Measurements from ENCODE around the gene TMOD1.
"Not testable (repeated sequence)": the region's sequence is repeated elsewhere in the genome, so short reads cannot be mapped to it uniquely, and the experiment has no call there.

The TMOD1 gene
- 1.3 to 6.6 (median 3.8) reads per million in 4 experiments for total RNA-seq

DNA sequence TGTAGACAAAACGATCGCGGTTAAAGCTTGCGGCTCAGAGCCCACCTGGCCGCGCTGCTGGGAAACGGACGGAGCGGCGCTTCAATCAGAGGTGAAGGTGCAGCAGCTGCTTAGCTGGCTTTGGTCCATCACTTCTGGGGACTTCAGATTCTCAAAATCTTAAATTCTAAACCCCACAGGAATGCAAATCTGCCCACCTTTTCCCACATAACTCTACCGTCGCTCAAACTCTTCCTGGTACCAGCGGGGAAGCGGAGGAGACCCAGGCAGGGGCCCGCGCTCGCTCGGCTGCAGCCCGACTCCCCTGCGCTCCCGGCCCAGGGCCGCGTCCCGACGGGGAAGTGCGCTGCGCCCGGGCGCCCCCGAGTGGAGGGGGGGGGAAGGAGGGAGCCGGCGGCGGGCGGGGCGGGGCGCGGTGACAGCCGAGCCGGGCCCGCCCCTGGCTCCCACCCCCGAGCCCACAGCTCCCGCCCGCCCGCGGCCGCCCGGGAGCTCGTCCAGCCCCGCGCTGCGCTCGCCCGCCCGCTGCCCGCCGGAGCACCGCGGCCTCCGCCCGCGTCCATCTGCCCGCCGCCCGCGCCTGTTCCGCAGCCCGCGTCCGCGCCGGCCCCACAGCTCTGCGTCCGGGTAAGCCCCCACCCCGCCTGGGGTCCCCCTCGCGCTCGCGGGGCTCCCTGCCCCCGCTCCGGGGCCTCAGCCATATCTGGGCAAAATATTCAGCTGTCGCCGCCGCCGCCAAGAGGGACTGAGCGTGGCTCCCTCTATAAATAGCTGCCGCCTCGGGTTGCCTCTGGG lies at the start of gene TMOD1:
Gene TMOD1, plus strand, starts transcription at position 490 of the 795 bp plus-strand sequence. CDS start 22,523 bp downstream, outside the sequence.
- DNase-seq = no peak

DNA sequence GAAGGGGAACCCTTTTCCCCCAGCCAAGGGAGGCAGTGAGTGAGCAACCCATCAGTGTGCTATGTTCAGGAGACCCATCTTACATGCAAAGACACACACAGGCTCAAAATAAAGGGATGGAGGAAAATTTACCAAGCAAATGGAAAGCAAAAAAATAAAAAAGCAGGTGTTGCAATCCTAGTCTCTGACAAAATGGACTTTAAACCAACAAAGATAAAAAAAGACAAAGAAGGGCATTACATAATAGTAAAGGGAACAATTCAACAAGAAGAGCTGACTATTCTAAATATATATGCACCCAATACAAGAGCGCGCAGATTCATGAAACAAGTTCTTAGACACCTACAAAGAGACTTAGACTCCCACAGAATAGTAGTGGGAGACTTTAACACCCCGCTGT lies 47.9 kb upstream of the TMOD1 start:
- DNase-seq = not testable (repeated sequence)

DNA sequence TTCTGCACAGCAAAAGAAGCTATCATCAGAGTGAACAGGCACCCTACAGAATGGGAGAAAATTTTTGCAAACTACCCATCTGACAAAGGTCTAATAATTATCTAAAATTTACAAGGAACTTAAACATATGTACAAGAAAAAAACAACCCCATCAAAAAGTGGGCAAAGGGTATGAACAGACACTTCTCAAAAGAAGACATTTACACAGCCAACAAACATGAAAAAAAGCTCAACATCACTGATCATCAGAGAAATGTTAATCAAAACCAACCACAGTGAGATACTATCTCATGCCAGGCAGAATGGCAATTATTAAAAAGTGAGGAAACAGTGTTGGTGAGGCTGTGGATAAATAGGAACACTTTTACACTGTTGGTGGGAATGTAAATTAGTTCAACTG lies 44.6 kb upstream of the TMOD1 start:
- not testable (repeated sequence) for DNase-seq

DNA sequence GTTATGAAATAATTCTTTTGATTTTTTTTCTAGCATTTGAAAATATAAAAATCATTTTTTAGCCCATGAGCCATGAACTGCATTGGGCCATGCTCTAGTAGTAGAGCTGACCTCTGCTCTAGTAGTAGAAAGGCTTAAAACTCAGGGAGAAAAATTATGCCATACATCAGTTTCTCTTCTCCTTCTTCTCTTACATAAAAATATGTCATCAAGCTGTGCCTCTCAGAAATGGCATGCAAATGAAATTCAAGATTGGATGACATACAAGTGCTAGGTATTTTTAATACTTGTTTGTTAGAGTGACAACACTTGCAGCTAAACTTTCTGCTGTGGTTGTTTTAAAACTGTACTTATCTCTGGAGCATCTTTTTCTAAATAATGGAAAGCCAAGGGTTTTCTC lies 42.1 kb upstream of the TMOD1 start:
- DNase-seq = no peak

DNA sequence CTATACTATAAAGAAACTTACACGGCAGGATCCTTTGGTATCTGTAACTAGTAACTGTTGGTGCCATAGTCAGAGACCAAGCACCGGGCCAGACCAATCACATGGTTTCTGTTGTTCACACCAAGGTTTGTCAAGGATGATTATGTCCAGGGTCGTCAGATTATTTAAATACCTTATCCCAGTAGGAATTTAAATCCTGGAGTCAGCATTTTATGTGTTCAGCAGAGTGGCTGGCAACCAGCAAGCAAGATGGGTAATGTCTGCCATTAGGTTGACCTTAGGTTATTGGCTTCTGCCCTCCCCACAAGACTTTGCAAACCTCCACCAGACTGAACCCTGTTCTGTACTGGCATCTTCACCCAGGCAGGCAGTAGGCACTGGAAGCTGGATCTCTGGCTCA lies 39.3 kb upstream of the TMOD1 start:
- DNase-seq = no peak

DNA sequence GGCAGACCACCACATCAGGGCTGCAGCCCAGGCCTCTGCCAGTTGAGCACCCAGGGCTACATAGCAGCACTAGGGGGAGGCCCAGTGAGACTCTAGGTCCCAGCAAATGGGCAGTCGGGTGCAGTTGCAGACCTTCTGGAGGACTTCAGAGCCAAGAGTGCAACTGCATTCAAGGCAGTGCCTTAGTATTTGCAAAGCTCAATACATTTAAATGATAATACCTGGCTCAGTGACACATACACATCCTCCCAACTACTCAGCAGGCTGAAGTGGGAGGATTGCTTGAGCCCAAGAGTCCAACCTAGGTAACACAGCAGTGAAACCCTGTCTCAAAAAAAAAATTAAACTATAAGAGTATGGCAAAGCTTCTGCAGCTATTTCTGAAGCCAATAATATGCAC lies 38.6 kb upstream of the TMOD1 start:
- DNase-seq = no peak

DNA sequence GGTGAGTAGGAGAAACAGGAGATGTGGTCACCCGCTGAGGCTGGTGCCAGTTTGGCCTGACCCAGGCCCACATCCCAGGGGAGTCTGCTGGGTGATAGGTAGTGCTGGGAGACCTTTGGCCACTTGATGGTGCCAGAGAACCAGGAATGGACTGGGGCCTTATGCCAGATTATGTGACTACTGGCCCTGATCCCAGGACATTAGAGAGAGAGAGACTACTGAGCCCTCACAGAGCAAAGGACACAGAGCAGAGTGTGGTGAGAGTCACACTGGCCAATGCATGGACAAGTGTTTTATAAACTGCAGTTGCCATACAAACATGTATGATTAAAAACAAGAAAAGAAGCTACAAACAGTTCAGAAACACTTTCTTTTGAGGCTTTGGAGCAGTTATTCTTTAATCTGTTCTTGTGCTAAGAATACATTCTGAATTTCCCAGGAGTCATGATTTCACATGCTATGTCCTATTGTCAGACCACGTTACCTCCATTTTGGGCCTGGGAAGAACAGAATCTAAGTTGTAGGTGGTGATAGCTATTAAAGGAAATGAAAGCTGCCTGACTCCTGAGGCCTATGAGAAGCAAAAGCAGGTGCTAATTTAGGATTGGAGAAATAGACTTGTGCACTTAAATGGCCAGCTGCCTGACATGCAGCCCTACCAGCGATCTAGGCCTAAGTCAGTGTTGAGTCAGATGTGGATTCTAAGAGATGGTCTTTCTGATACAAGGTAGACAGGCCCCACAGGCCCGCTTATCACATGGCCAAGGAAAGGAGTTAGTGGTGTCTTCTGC lies 32.6 kb upstream of the TMOD1 start:
- peak; percentile 6 for DNase-seq

DNA sequence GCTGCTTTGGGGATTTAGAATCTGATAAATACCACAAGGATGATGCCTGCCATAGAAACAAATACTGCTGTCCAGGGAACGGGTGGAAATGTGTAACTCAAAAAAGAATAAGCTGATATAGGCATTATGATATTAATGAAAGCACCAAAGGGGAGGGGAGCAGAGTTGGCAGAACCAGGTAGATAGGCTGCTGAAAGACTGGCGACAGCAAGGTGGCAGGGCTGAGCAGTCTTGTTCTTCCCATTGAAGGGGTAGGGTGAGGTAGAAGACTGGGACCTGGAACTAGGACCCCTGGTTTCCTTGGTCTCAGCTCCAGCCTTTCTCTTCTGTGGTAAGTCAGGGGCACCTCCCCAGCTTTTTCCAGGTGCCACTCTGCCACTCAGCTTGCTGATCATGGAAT lies 31.4 kb upstream of the TMOD1 start:
- no peak for DNase-seq

DNA sequence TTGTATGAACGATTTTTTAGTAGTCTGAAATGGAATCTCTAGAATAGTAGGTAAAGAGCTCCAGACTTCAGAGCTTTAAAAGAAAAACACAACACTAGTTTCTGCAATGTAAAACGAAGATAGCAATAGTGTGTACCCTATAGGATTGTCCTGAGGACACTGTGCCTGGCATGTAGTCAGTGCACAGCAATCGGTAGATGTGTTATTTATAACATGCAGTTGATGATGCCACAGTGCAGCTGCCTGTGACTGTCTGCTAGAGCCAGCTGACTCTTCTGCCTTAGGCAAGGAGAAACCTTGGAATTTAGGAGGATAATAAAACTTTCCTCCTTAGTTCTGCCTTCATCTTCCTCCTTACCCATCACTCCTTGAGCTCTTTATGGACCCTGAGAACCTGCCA lies 27.7 kb upstream of the TMOD1 start:
- no peak for DNase-seq

DNA sequence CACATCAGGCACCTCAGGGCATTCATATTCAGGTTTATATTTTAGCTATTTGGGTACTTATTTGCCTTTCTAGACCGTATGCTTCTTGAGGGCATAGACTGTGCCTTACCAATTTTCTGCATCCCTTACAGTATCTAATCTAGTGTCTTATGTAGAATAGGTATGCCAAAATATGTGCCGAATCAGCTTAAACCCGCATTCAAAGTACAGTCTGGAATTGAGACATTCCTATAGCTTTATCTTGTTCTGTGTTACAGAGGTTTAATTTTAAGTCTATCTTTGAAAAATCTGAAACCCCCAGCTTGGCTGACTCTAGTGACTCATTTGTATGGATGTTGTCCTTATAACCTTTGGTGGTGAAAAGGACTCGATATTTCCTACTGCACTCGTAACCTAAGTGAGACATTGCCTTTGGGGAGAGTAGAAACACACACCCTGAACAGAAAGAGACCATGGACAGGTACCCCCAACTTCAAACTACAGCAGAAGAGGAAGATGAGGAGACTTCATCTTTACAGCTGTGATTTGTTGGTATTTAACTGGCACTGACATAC lies 27.0 kb upstream of the TMOD1 start:
- DNase-seq = no peak

DNA sequence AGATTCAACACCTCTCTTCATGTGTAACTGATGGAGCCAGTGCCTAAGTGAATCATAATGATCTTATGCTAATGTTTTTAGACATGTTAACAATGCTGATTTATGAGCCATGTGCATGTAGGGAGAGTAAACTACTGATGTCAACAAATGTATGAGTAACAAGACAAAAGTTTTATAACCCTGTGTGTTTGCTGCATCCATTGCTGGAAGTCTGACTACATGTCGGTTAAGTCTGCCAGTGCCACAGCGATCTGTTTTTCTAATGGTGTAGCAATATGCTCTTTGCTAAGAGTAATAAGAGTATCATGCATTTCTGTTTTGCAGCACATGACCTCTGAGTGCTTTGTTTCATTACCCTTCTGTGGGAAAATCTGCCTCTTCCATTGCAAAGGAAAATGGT lies 26.4 kb upstream of the TMOD1 start:
- DNase-seq = no peak

DNA sequence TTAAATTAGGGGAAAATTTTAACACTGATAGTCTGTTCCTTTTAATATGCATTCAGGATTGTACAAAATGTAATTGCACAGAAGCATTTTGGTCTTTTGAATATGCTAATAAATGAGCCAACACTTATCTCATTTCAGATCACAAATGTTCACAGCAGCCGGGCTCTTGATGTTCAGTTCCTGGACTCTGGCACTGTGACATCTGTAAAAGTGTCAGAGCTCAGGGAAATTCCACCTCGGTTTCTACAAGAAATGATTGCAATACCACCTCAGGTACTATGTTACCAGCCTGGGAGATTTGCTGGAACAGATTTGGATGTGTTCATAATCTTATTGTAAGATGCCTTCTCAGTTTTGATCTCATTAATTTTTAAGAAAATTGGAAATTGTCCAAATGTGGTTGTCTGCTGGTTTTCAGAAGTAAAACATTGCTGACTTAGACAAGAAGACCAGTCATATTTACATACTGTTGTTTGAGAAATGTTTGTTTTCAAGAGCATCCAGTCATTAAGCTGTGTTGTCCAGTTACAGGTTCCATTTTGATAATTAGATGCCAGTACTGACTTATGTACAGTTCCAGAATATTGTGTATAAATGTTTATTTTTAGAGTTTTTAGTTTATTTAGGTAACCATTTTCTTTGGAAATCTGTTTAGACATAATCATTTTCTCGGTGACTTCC lies 23.0 kb upstream of the TMOD1 start:
- DNase-seq = no peak

DNA sequence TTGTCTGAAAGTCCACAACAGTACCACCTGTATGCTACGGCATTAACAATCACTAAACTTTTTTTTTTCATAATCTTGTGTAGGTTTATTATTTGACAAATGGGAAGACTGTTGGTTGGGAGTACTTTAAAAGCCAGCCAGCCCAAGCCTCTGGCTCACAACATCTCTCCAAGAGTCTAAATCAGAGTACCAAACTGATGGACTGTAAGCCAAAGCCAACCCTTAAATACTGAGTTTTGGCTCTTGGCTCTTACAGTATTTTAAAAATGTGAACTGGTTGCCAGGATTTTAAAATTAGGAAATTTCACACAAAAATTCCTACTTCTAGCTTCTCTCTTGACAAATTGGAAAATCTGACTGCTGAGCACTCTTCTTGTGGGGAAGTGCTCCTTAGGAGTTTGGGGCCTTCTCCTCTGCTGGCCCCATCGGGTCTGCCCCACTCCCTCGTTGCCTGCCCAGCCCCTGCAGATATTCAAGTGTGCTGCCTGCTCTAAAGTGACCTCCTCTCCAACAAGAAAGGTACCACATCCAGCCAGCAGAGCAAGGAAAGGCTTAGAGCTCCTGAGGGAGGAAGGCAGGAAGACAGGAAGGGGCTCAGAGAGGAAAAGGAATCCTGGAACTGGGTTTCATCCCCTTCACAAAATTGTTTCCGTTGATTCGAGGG lies 21.8 kb upstream of the TMOD1 start:
- no peak for DNase-seq

DNA sequence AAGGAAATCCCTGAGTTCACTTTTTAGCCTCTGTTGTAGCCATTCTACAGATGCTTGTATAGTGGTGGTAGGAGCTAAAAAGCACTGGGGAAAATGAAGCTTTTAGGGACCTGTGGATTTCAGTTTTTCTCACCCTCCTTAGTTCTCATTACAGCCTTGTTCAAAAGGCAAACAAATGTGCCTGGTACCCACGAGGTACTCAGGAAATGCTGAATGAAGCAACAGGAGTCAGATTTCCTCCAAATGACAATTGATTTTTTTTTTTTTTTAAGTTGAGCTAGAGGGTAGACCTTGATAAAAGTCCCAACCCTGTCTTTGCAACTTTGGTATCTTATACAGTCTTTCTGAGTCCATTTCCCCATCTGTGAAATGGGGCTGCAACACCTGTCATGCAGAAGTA lies 21.3 kb upstream of the TMOD1 start:
- DNase-seq = no peak

DNA sequence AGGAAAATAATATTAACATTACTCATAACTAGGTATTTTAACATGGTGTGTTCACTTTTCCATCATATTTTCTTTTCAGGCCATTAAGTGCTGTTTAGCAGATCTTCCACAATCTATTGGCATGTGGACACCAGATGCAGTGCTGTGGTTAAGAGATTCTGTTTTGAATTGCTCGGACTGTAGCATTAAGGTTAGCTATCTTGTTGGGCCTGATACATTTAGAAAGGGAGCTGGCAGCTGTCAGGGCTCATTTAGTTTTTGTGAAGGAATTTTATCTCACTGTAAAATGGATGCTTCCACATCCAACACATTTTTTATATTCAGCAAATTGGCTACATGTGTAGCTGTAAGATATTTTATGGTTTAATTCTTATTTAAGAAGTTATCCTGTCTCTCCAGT lies 20.7 kb upstream of the TMOD1 start:
- no peak for DNase-seq

DNA sequence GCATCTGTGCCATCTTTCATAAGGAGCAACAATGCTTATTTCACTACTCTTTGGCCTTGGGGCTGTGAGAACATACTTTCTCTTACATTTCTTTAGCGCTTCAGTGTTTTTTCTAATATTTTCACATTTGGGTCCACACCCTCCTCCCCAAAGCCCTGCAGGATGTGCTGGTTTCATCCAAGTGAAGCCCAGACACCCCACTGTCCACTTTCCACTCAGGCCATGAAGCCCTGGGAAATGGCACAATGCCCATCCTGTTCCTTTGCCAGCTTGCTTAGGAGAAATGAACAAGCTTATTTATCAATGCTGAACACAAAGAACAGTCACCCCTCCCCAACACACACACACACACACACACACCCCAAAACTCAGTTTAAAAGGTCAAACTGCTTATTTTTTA lies 17.3 kb upstream of the TMOD1 start:
- no peak for DNase-seq

DNA sequence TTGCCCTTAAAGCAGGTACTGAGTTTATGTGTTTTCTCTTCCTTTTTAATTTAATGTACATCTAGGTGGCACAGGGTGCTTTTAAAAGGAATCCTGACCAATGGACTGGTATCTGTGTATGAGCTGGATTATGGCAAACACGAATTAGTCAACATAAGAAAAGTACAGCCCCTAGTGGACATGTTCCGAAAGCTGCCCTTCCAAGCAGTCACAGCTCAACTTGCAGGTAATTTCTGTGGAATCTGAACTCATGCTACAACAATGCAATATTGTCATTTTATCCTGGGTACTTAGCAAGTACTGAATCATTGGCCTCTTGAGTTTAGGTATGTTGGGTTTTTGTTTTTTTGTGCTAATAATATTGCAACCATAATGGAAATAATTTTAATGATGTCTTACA lies 14.4 kb upstream of the TMOD1 start:
- no peak for DNase-seq

DNA sequence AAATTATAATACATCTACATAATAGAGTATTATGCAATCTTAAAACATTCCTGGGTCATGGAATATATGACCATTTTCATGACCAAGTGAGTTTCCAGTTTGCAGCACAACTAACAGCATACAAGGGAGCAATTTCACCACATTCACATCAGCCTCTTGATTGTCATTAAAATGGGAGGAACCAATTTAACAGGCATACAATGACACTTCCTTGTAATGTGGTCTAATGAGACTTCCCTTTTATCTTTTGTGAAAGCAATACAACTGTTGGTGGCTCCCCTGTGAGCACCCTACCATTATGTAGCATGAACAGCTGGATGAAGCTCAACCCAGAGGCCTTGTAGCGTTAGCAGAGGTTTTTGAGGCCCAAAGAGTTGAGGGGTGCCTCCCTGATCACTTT lies 13.6 kb upstream of the TMOD1 start:
- no peak for DNase-seq

DNA sequence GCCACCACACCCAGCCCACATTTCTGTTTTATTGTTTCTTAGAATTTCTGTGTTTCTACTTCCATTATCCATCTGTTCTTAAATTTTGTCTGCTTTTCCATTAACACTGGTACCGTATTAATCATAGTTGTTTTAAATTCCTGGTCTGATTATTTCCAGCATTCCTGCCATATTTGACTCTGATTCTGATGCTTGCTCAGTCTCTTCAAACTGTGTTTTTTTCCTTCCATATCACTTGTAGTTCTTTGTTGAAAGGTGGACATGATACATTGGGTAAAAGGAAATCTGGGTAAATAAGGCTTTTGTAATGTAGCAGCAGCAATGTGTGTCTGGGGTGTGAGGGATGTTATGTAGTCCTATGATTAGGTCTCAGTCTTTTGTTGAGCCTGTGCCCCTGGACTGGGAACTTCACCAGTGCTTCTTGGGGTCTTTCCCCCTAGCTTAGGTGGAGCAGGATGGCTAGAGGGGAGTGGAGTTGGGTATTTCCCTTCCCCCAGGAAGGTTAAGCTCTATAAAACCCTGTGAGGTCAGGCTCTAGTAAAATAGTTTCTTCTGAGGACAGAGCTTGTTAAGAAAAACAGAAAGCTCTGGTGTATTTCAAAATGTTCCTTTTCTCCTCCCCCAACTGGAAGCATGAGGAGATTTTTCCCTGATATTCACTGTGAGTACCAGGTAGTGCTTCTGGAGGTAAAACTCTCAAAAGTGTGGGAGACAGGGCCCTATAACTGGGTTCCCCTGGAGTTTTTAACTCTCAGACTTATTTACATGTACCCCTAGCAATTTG lies 10.1 kb upstream of the TMOD1 start:
- DNase-seq = no peak

DNA sequence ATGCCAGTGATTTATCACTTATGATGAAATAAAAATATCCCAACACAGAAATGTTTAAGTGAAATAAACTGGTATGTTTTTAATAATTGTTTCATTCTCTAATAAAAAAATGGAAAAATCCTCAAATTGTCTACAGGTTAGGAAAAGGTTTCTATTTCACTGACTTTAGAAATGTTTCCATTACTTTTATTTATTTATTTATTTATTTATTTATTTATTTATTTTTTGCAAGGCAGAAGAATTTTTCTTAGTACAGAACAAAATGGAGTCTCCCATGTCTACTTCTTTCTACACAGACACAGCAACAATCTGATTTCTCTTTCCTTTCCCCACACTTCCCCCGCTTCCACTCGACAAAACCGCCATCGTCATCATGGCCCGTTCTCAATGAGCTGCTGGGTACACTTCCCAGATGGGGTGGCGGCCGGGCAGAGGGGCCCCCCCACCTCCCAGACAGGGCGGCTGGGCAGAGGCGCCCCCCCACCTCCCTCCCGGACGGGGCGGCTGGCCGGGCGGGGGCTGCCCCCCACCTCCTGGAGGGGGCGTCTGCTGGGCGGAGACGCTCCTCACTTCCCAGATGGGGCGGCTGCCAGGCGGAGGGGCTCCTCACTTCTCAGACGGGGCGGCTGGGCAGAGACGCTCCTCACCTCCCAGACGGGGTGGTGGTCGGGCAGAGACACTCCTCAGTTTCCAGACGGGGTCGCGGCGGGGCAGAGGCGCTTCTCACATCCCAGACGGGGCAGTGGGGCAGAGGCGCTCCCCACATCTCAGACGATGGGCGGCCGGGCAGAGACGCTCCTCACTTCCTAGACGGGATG lies 3.7 kb upstream of the TMOD1 start:
- not testable (repeated sequence) for DNase-seq

DNA sequence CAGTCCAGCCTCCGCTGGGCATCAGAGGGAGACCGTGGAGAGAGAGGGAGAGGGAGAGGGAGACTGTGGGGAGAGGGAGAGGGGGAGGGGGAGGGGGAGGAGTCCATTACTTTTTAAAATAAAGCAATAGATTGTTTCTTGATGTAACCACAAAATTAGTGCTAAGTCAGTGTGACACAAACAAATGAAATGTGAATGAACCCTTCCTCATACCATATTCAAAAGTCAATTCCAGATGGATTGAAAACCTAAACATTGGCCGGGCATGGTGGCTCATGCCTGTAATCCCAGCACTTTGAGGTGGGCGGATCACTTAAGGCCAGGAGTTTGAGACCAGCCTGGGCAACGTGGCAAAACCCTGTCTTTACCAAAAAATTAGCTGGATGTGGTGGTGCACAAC lies 2.6 kb upstream of the TMOD1 start:
- not testable (repeated sequence) for DNase-seq

All from effector CD8-positive, alpha-beta T cell (primary cell).